AG09309 (cell line): ENCODE measurements around the gene NT5C2.

ENCODE experiments used
- DNase-seq: peaks from one replicate; pipeline ENCODE4 v3.0.0-alpha.2; 2010; ENCODE audit warnings: low read depth
- H3K4me3 ChIP-seq: 2 replicates; pipeline ENCODE4 v1.5.1; 2011; ENCODE audit warnings: mild to moderate bottlenecking, low read depth, low read length, moderate library complexity; ENCODE audit not compliant: control insufficient read depth
- CTCF ChIP-seq: IDR thresholded peaks from 2 replicates; pipeline ENCODE4 v1.5.1; 2011; ENCODE audit warnings: mild to moderate bottlenecking, low read depth, low read length, inconsistent platforms; ENCODE audit not compliant: insufficient read depth, control insufficient read depth; ENCODE audit errors: missing control alignments

The NT5C2 gene

DNA sequence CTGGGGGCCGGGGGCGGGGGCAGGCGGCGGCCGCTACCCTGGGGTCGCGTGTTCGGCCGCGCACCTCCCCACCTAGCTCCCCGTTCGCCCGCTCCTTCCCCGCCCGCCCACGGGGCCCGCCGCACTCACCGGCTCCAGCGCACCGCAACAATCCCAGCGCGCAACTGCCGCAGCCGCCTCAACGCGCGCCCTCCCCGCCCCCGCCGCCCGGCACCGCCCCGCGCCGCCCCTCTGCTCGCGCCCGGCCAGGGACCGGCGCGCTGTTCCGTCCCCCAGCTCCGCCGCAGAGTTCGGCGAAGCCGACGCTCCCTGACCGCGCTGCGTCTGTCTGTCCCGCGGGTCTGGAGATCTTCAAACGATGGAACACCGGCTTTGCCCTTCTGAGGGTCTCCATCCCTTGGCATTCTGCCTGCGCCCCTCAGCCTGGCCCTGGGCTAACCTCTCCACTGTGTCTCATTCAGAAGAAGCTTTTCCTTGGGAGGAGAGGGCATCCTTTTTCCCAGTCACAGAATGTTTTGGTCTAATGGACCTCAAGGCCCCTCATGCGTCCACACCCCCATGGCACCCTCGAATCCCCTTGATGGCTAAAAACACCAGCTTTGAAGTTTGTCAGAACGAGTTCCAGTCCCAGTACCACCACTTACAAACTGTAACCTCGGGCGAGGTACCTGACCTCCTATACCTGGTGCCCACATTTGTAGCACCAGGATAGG is at the start of gene NT5C2:
Gene NT5C2 (minus strand): TSS at position 166 of the 713 bp plus-strand sequence. CDS start 18,314 bp downstream, outside the sequence.
- TF ChIP-seq CTCF, result no peak
- H3K4me3 ChIP-seq, result peak within 1 kb of the TSS; percentile 77
- DNase-seq, result no peak

- TF ChIP-seq CTCF, result no peak
- no peak overlapping the region for H3K4me3 ChIP-seq
- DNase-seq, result no peak
These were observed 48.4 kb upstream of the NT5C2 start for GRCh38 chr10:103241262-103242011.

GRCh38 chr10:103238506-103239252 is 45.6 kb upstream of the NT5C2 start:
- no peak for DNase-seq
- TF ChIP-seq CTCF, result peak; percentile 76

DNA sequence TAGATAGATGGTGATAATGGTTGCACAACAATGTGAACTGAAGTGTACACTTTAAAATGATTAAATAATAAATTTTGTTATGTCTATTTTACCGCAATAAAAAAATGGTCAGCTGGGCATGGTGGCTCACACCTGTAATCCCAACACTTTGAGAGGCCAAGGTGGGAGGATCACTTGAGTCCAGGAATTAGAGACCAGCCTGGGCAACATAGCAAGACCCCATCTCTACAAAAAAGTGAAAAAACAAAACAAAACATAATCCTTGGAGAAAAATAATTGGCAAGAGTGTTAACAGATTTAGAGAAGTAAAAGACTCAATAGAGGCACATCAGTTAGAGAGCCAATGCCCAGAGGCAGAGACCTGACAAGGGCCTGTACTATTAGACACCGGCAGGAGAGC is 42.7 kb upstream of the NT5C2 start:
- no peak overlapping the region for H3K4me3 ChIP-seq
- DNase-seq, result no peak
- TF ChIP-seq CTCF, result no peak

More at GRCh38 chr10:103238506-103239252, 45.6 kb upstream of the NT5C2 start:
- H3K4me3 ChIP-seq, result no peak overlapping the region

DNA sequence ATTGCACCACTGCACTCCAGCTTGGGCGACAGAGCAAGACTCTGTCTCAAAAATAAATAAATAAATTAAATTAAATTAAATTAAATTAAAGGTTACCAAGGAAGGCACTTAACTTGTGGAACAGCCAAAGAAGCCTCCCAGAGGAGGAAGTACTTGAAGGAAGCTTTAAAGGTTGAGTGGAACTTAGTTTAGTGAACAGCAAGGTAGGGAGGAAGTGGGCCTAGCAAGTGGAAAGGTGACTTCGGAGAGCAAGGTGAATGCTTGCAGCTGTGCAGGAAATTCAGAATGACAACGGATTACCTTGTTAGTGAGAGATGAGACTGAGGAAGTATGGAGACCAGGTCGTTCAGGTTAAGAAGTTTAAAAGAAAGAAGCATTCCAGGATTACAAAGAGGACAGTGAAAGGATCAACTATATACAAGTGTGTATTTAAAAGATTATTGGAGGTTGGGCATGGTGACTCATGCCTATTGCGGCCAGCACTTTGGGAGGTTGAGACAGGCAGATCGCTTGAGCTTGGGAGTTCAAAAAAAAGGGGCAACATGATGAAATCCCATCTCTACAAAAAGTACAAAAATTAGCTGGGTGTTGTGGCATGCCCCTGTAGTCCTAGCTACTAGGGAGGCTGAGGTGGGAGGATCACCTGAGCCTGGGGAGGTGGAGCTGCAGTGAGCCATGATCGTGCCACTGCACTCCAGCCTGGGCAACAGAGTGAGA is 39.9 kb upstream of the NT5C2 start:
- H3K4me3 ChIP-seq, result no peak overlapping the region
- TF ChIP-seq CTCF, result no peak
- no peak for DNase-seq

DNA sequence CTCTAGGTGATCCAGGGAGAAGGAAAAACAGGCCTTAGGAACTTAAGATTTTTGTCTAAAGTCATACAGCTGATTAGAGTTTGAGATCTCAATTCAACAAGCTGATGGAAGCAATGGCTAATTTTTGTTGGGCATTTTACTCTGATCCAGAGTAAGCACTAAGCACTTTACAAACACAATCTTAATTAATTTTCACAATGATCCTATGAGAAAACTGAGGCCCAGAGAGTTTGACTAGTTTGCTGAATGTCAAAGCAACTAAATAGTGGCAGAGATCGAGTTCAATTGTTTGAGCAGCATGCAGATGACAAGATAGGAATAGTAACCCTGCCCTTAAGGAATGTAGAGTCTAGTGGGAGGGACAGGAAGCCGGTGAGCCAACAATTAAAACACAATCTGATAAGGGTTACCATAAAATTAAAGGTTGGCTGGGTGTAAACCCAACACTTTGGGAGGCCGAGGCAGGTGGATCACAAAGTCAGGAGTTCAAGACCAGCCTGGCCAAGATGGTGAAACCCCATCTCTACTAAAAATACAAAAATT is 39.1 kb upstream of the NT5C2 start:
- TF ChIP-seq CTCF, result no peak
- no peak overlapping the region for H3K4me3 ChIP-seq
- no peak for DNase-seq
